Subcutaneous adipose tissue (tissue), 4 donors: ENCODE measurements around the gene ALDH18A1. TPM values are rescaled to one million over a fixed set of nuclear protein-coding genes. Genes with fewer than 3 reads are reported as not detected.

Experiments
- total RNA-seq, 4 donors: library from RNA; depleted of rRNA; stranded (reverse); fragments of >200 nt; gene quantifications; one replicate each; pipeline ENCODE4 v1.1.0, GENCODE V29; 2016
- TF ChIP-seq, protein P1 (sequence below): fragments of 450-650 bp; IDR thresholded peaks from one replicate; pipeline ENCODE4 v1.5.1; 2016; ENCODE audit warnings: low read depth, mild to moderate bottlenecking, control low read depth, antibody characterized with exemption, moderate library complexity

ALDH18A1 gene
- total RNA-seq, 4 donors from 2014 or later: 18.5 to 29.0 (median 18.9) TPM

DNA sequence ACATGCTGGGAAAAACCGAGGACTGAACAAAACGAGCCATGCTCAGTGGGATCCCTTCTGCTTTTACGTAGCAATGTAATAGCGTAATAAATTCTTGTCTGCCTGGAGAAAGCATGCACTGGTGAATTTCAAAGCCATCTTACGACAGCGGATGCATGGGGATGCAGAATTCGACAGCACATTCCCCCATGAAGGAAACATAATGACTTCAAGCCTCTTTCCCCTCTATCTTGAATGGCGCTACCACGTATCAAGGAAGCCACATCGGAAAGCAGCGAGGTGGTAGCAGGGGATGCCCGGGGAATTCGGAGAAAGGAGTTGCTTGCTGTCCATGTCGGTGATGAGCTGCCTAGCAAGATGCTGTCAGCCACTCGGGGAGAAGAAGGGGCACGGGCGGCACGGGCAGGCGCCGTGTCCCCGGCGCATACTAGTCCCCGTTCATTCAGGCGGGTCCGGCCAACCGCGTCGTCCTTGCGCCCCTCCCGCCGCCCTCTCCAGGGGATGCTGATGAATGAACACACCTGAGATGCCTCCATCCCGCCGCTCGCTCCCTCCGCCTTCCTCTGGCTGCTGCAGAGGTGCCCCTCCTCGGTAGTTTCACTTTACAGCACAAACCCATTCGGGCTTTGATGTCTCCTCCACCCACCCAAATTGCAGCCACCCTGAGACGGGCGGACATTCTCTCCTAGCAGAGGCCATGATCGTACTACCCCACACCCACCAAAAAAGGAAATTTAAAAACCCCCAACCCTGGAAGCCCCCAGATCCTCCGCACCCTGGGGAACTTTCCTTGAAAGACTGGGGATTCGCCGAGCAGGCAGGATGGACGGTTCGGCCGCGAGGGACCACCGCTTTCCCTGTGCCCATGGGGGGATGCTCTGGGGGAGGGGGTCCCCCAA is 96.0 kb downstream of the ALDH18A1 start:
- TF ChIP-seq, protein P1, sequence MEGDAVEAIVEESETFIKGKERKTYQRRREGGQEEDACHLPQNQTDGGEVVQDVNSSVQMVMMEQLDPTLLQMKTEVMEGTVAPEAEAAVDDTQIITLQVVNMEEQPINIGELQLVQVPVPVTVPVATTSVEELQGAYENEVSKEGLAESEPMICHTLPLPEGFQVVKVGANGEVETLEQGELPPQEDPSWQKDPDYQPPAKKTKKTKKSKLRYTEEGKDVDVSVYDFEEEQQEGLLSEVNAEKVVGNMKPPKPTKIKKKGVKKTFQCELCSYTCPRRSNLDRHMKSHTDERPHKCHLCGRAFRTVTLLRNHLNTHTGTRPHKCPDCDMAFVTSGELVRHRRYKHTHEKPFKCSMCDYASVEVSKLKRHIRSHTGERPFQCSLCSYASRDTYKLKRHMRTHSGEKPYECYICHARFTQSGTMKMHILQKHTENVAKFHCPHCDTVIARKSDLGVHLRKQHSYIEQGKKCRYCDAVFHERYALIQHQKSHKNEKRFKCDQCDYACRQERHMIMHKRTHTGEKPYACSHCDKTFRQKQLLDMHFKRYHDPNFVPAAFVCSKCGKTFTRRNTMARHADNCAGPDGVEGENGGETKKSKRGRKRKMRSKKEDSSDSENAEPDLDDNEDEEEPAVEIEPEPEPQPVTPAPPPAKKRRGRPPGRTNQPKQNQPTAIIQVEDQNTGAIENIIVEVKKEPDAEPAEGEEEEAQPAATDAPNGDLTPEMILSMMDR: no peak

DNA sequence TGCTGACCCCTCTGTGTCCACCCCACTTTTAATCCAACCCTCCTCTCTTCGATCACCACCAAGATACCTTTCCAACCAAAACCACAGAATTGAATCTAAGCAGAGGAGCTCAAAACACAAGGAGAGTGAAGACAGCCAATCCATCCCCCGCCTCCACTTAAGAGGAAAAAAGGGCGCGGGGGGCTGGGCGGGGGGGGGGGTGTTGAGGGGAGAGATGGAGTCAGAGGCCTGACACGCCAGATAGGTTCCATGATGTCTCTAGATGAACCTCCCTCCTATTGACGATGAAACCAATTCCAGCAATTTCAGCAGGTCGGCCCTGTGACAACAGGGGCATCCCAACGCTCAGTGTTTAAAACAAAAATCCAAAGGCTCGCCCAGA is 96.6 kb downstream of the ALDH18A1 start:
- TF ChIP-seq, protein P1: no peak

DNA sequence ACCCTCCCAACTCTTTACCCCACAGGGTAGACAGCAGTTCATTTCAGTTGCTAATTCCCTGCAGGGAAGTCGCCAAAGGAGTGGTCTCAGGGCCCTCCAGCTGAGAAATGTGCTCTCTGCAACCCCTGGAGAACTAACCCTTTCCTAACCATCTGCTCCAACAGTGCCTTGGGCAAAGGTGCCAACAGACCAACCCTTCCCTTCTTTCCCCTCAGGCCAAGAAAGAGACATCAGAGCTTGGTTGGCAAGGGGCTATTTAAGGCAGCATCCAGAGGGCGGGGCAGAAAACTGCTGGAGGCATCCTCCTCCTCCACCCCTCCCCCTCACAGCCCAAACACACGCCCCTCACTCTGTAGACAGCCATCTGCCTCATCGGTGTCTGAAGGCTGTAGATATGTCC is 97.0 kb downstream of the ALDH18A1 start:
- TF ChIP-seq, protein P1: no peak

DNA sequence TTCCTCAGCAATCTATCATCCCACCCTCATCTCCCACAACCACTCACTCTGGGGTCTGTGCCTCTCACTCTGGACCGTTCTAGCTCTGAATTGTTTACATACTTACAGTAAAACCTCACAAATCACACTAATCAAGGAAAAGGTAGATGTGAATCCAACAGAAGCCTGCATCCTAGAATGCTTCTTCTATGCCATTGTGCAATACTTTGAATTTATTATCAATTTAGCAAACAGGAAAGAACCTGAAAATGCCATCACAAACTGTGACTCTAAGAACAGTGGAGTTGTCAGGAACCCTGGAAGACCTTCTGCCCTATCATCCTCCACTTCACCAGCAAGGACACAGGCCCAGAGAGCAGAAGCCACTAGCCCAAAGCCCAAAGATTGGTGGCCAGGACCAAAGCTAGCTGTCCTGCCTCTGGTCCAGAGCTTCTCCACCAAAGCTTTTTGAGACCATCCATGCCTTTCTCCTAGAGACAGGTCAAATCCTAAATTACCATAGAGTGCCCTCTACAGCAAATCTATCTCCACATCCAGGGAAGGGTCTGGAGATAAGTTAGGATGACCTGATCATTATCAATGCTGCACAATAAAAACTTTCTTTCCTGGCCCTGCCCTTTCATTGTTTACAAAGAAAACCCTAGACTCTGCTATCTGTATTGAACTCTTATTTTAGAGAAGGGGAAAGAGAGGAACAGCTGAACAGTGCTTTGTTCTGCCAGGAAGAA is 97.8 kb downstream of the ALDH18A1 start:
- TF ChIP-seq, protein P1: no peak

DNA sequence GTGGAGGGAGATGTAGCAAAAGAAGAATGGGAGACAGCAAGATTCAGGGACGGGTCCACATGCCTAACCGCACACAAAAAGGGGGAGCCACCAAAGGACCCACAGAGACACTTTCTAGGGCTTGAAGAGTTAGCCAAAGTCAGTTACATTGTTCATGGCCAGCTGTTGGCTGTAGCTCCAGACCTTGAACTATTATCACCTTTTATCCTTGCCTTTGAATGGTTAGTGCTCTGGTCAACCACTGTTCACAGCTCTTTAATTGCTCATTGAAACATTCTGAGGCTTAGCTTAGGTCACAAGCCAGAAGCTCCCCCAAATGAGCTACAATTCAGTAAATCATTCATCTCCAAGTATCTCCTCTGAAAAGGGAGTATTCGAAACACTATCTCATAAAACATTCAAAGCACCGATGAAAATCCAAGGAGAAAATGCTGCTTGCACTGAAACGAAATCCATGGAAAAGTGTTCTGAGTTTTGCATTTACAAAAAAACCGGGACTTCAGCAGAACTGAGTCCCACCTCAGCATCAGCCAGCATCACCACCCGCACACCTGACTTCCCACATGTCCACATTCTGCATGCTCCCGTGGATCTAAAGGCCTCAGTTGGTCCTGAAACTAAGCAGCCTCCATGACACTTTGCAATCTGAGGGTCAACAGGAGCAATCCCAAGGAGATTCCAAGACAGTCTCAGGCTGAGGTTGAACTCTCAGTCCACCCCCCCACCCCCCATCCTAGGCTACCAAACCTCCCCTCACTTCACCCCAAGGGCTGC is 99.3 kb downstream of the ALDH18A1 start:
- TF ChIP-seq, protein P1: no peak

Other genes with a start within 250 kb of the ALDH18A1 start
- gene SORBS1, start 95.3 kb downstream of the ALDH18A1 start, total RNA-seq: 100 to 1,000 TPM; 460 to 715 (median 623) TPM
- gene TCTN3, start 37.2 kb upstream of the ALDH18A1 start, total RNA-seq: 10 to 100 TPM; 16.0 to 27.6 (median 17.7) TPM
- gene ENTPD1, start 99.5 kb upstream of the ALDH18A1 start, total RNA-seq: 10 to 100 TPM; 16.2 to 28.7 (median 20.4) TPM